Parathyroid adenoma (tissue), 2 donors: ENCODE results near the gene FOXA2.

Source experiments
- H2AFZ ChIP-seq: fragments of 300-600 bp; sonication (generic); one replicate; pipeline ENCODE4 v1.7.0; 2017; ENCODE audit warnings: antibody characterized with exemption, mild to moderate bottlenecking
- H3K27ac ChIP-seq: fragments of 300-600 bp; sonication (generic); one replicate; pipeline ENCODE4 v1.7.0; 2017
- H3K27me3 ChIP-seq: fragments of 300-600 bp; sonication (generic); one replicate; pipeline ENCODE4 v1.7.0; 2017; ENCODE audit warnings: low read length; ENCODE audit not compliant: control insufficient read depth, insufficient read depth
- H3K36me3 ChIP-seq: fragments of 300-600 bp; sonication (generic); one replicate; pipeline ENCODE4 v1.7.0; 2017; ENCODE audit warnings: low read length; ENCODE audit not compliant: control insufficient read depth, insufficient read depth
- H3K4me1 ChIP-seq: fragments of 300-600 bp; sonication (generic); one replicate; pipeline ENCODE4 v1.7.0; 2017; ENCODE audit warnings: control low read depth
- H3K4me2 ChIP-seq: fragments of 300-600 bp; sonication (generic); one replicate; pipeline ENCODE4 v1.7.0; 2017; ENCODE audit warnings: low read length
- H3K4me3 ChIP-seq: fragments of 300-600 bp; sonication (generic); one replicate; pipeline ENCODE4 v1.7.0; 2017; ENCODE audit warnings: low read depth, low read length
- H3K79me2 ChIP-seq: fragments of 300-600 bp; sonication (generic); one replicate; pipeline ENCODE4 v1.7.0; 2017; ENCODE audit warnings: control low read depth
- H3K9ac ChIP-seq: fragments of 300-600 bp; sonication (generic); one replicate; pipeline ENCODE4 v1.7.0; 2017; ENCODE audit warnings: mild to moderate bottlenecking
- H3K9me3 ChIP-seq: fragments of 300-600 bp; sonication (generic); one replicate; pipeline ENCODE4 v1.7.0; 2017; ENCODE audit warnings: low read length; ENCODE audit not compliant: control insufficient read depth
- CTCF ChIP-seq: fragments of 300-600 bp; sonication (generic); IDR thresholded peaks from one replicate; pipeline ENCODE4 v1.7.0; 2017; ENCODE audit warnings: antibody characterized with exemption, mild to moderate bottlenecking
- donor health status: primary hyperparathyroidism.

Gene FOXA2

GRCh38 chr20:22585786-22586493 is 1.6 kb upstream of the FOXA2 start:
- Histone ChIP-seq H3K79me2 (no peaks in the 10 kb centered on the region), H3K9ac (no peak overlapping the region), H3K4me3 (no peak overlapping the region), H2AFZ (no peak overlapping the region), H3K4me2 (no peak overlapping the region), H3K36me3 (no peaks in the 10 kb centered on the region), H3K9me3 (no peaks in the 10 kb centered on the region), H3K4me1 (no peaks in the 10 kb centered on the region), H3K27me3 (peaks cover 19% of the 10 kb centered on the region), H3K27ac (no peak overlapping the region)
- no peak for TF ChIP-seq CTCF

- Histone ChIP-seq H3K4me3 (no peak overlapping the region), H3K36me3 (no peaks in the 10 kb centered on the region), H3K27me3 (peaks cover 24% of the 10 kb centered on the region), H3K4me1 (no peaks in the 10 kb centered on the region), H3K4me2 (peak overlapping the region; percentile 14), H3K9ac (no peak overlapping the region), H3K79me2 (no peaks in the 10 kb centered on the region), H2AFZ (no peak overlapping the region), H3K27ac (no peak overlapping the region), H3K9me3 (no peaks in the 10 kb centered on the region)
- TF ChIP-seq CTCF: no peak
Observed at GRCh38 chr20:22584922-22585785, 782 bp upstream of the FOXA2 start.

GRCh38 chr20:22583773-22584521 is 425 bp downstream of the FOXA2 start:
- Histone ChIP-seq H3K79me2 (no peaks in the 10 kb centered on the region), H3K4me2 (peak overlapping the region; percentile 58), H3K9ac (no peak overlapping the region), H3K4me3 (peak overlapping the region; percentile 46), H3K4me1 (no peaks in the 10 kb centered on the region), H3K27ac (no peak overlapping the region), H3K27me3 (peaks cover 27% of the 10 kb centered on the region), H3K36me3 (no peaks in the 10 kb centered on the region), H2AFZ (no peak overlapping the region), H3K9me3 (no peaks in the 10 kb centered on the region)
- no peak for TF ChIP-seq CTCF

GRCh38 chr20:22582964-22583772 is 1.2 kb downstream of the FOXA2 start:
- no peak for TF ChIP-seq CTCF
- Histone ChIP-seq H3K4me2 (peak overlapping the region; percentile 58), H3K79me2 (no peaks in the 10 kb centered on the region), H3K27me3 (peaks cover 32% of the 10 kb centered on the region), H2AFZ (no peak overlapping the region), H3K4me1 (no peaks in the 10 kb centered on the region), H3K4me3 (peak overlapping the region; percentile 46), H3K36me3 (no peaks in the 10 kb centered on the region), H3K27ac (no peak overlapping the region), H3K9ac (no peak overlapping the region), H3K9me3 (no peaks in the 10 kb centered on the region)
